AG04450 (cell line): Measurements from ENCODE around the gene TBX3. TPM values are rescaled to one million over a fixed set of nuclear protein-coding genes. Genes with fewer than 3 reads are reported as not detected.

ENCODE experiments used
- CTCF ChIA-PET: fragments of 300-600, 350-600 bp; formaldehyde crosslinking; extraction: SDS; loops from one replicate; lab custom pipeline; 2022; ENCODE audit warnings: antibody characterized with exemption, inconsistent platforms; lab: Charles Lee
- POLR2A ChIA-PET: fragments of 350-600 bp; formaldehyde crosslinking; extraction: SDS; loops from one replicate; lab custom pipeline; 2021; ENCODE audit warnings: antibody characterized with exemption, inconsistent platforms; lab: Yijun Ruan, JAX
- DNase-seq: peaks from one replicate; pipeline ENCODE4 v3.0.0-alpha.2; 2011; ENCODE audit warnings: low read depth, low spot score
- H3K27ac ChIP-seq: one replicate; pipeline ENCODE4 v1.5.1; 2012; ENCODE audit warnings: low read depth, low read length, control low read depth
- H3K27me3 ChIP-seq: one replicate; pipeline ENCODE4 v1.6.0; 2012; ENCODE audit warnings: low read length; ENCODE audit not compliant: control insufficient read depth, insufficient read depth
- H3K4me3 ChIP-seq: 2 replicates; pipeline ENCODE4 v1.5.1; 2011; ENCODE audit warnings: mild to moderate bottlenecking, low read depth, low read length, control low read depth
- H3K9me3 ChIP-seq: 2 replicates; pipeline ENCODE4 v1.5.1; 2012; ENCODE audit warnings: low read length; ENCODE audit not compliant: control insufficient read depth, insufficient read depth
- polyA plus RNA-seq: library from polyadenylated mRNA; depleted of rRNA; stranded (reverse); fragments of >200 nt; gene quantifications from 2 replicates; pipeline ENCODE4 v1.2.3, GENCODE V29; 2011
- TF ChIP-seq, protein P1 (sequence below): IDR thresholded peaks from 2 replicates; pipeline ENCODE4 v1.5.1; 2011; ENCODE audit warnings: low read depth, low read length, control low read depth, inconsistent platforms

The TBX3 gene
- polyA plus RNA-seq, 1 experiment = 54.8 TPM

DNA sequence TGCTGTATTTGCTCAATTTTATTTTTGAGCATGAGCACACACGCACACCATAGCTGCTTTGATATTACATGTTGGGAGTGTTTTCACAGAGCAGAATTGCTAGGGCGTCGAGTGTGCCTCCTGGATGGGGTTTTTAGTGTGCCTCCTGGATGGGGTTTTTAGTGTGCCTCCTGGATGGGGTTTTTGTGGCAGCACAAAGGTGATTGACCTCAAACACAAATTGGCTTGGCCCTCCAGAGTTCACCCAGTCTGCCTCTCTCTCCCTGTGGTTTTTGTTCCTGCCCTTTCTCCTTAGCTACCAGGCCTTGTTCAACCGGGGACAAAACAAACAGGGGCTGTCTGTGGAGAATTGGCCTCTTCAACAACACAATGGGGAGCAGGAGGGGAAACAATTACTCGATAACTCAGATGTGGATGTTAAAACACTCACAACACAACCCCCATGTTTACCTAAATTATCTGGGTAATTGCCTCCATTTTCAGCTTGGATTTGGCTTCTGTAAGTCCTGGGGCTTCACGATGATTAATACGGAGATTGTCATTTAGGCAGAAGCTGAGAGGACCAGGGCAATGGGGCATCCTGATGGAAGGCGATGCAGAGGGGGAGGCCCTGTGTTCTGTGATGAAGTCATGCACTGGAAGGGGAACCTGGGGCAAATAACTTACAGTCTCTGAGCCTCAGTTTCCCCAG is 26.9 kb downstream of the TBX3 start:
- TF ChIP-seq, protein P1, sequence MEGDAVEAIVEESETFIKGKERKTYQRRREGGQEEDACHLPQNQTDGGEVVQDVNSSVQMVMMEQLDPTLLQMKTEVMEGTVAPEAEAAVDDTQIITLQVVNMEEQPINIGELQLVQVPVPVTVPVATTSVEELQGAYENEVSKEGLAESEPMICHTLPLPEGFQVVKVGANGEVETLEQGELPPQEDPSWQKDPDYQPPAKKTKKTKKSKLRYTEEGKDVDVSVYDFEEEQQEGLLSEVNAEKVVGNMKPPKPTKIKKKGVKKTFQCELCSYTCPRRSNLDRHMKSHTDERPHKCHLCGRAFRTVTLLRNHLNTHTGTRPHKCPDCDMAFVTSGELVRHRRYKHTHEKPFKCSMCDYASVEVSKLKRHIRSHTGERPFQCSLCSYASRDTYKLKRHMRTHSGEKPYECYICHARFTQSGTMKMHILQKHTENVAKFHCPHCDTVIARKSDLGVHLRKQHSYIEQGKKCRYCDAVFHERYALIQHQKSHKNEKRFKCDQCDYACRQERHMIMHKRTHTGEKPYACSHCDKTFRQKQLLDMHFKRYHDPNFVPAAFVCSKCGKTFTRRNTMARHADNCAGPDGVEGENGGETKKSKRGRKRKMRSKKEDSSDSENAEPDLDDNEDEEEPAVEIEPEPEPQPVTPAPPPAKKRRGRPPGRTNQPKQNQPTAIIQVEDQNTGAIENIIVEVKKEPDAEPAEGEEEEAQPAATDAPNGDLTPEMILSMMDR = no peak
- H3K9me3 ChIP-seq = no peaks in the 10 kb centered on the region
- ChIA-PET CTCF (interaction anchor here (0.6 to 3.3 kb wide), 9 partner anchors 11 to 1290 kb away, joined by 3 to 19 read pairs (median 6); no protein-coding TSS in a partner anchor), POLR2A (no interaction called here)
- no peaks in the 10 kb centered on the region for H3K27me3 ChIP-seq
- no peak overlapping the region for H3K27ac ChIP-seq
- H3K4me3 ChIP-seq = no peak overlapping the region
- DNase-seq = no peak

DNA sequence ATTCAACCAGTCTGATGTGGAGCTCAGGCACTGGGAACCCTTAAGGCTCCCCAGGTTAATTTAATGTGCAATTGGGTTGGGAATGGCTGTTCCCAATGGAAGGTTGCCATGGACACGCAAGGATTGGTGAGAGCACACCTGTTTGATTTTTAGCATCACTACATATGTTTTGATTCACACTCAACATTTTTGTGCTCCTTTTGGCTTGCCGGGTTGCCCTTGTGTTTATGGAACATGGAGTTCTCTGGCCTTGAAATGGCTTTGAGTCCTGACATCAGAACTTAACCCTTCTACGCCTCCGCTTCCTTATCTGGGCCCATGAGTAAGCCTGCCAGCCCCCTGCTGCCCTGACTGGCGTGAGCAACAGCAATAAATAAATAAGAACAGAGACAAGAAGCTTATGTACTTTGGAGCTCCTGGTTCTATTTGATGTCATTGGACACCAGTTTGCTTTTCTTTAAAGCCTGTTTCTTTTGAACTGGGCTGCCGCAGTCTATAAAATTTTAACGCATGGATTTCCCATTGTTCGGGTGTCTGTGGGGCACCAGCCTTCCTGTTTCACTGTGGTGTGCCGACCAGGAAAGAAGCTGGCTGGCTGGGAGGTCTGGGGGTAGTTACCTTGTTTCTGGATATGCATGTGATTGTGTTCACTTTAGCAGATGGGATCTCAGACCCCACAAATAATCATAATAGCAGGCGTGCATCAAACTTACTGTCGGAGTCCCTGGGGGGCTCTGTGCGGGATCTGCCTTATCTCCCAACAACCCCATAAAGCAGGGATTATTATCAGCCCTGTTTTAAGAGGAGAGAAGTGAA is 27.8 kb downstream of the TBX3 start:
- TF ChIP-seq, protein P1 = no peak
- Histone ChIP-seq H3K4me3 (no peak overlapping the region), H3K9me3 (no peaks in the 10 kb centered on the region), H3K27me3 (no peaks in the 10 kb centered on the region), H3K27ac (peak overlapping the region; percentile 54)
- ChIA-PET POLR2A (no interaction called here), CTCF (interaction anchor here (1.2 to 3.3 kb wide), 9 partner anchors 12 to 1261 kb away, joined by 3 to 19 read pairs (median 6); no protein-coding TSS in a partner anchor)
- peak; percentile 78 for DNase-seq

DNA sequence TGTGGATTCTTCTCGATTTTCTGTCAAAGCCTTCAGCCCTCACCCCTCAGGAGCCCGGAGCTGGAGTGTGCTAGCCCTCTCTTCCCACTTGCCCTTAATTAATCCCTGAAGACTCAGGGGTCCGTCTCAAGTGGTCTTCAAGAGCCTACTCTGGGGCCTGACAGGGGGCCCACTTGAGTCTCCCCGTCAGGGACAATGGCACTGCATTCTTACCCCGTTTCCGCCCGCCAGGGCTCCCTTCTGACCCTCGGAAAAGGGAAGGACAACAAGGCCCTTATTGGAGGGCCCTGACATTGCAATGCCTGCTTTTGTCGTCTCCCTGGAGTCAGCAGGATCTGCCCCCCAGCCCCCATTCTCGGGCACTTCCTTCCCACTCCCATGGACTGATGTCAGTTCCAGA is 34.4 kb downstream of the TBX3 start:
- Histone ChIP-seq H3K27ac (no peak overlapping the region), H3K9me3 (no peaks in the 10 kb centered on the region), H3K27me3 (no peaks in the 10 kb centered on the region), H3K4me3 (no peak overlapping the region)
- no peak for DNase-seq
- ChIA-PET POLR2A (no interaction called here), CTCF (no interaction called here)
- TF ChIP-seq, protein P1 = no peak

DNA sequence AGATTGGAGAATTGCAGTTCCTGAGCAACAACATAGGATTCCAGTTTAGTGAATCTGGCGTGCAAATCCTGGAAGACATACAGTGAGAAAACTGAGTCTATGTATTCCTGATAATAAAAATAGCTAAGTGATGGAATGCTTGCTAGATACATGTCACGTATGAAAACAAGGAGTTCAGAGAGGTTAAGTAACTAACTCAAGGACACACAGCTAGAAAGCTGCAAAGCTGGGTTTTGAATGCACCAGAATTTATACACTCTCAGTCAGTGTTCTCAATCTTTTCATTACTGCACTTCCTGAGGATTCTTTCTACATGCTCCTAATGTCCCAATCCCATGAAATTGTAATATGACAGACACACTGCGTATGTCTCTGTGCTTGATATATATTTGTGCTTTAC is 35.3 kb downstream of the TBX3 start:
- ChIA-PET CTCF (interaction anchor here (1.2 to 1.7 kb wide), 2 partner anchors 11 to 14 kb away, joined by 4 to 6 read pairs; no protein-coding TSS in a partner anchor), POLR2A (no interaction called here)
- Histone ChIP-seq H3K27ac (no peak overlapping the region), H3K27me3 (no peaks in the 10 kb centered on the region), H3K9me3 (no peaks in the 10 kb centered on the region), H3K4me3 (no peak overlapping the region)
- DNase-seq = no peak
- TF ChIP-seq, protein P1 = no peak
